Esophagus muscularis mucosa (tissue), 4 donors: ENCODE measurements around the gene MRTFB.

Source experiments
- CTCF ChIP-seq, 3 experiments: fragments of 200-600 bp in 2 of 3; fragments of 450-650 bp in 1 of 3; sonication (generic) in 2 of 3; IDR thresholded peaks; one replicate each; pipeline ENCODE4 v1.5.1; 2017 to 2019; ENCODE audit warnings: antibody characterized with exemption in 3 of 3, mild to moderate bottlenecking in 2 of 3, moderate library complexity in 1 of 3
- EP300 ChIP-seq: sonication (generic); formaldehyde crosslinking; IDR thresholded peaks from one replicate; pipeline ENCODE4 v1.6.1; 2017; ENCODE audit warnings: antibody characterized with exemption
- POLR2A ChIP-seq: fragments of 450-650 bp; IDR thresholded peaks from one replicate; pipeline ENCODE4 v1.6.1; 2017; ENCODE audit warnings: antibody characterized with exemption, moderate library complexity, mild to moderate bottlenecking, low read depth
- POLR2AphosphoS5 ChIP-seq, 2 donors: sonication (generic); formaldehyde crosslinking; IDR thresholded peaks; one replicate each; pipeline ENCODE4 v1.6.1; 2017; ENCODE audit warnings: antibody characterized with exemption in 2 of 2

DNA sequence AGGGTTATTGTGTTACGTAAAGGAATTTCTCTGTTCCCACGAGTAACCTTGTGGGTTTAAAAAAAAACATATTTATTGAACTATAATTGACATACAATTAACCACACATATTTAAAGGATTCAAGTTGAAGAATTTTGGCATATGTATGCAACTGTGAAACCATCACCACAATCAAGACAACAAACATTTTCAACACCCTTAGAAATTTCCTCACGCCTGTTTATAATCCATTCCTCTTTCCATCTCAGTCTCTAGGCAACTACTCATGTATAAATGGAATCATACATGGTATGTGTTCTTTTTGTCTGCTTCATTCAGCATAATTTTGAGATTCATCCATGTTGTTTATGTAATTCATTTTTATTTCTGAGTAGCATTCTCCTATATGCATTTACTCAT, 104.0 kb downstream of the MRTFB start:
- TF ChIP-seq POLR2AphosphoS5 (IDR thresholded peaks at IDR 0.05) (no peak), CTCF (IDR thresholded peaks at IDR 0.05) (no peak), EP300 (no peak), POLR2A (no peak)
